ENCODE results near the gene CACNA2D2. TPM values are rescaled to one million over a fixed set of nuclear protein-coding genes. Genes with fewer than 3 reads are reported as not detected.
A peak's percentile ranks its signal among the peaks of the same experiment; 100 is the strongest.

CACNA2D2 gene
- total and polyA plus RNA-seq, 2 of the 13 experiments (the other 11 are each of a cell fraction or from before 2014, with no cell fraction given) = not detected

DNA sequence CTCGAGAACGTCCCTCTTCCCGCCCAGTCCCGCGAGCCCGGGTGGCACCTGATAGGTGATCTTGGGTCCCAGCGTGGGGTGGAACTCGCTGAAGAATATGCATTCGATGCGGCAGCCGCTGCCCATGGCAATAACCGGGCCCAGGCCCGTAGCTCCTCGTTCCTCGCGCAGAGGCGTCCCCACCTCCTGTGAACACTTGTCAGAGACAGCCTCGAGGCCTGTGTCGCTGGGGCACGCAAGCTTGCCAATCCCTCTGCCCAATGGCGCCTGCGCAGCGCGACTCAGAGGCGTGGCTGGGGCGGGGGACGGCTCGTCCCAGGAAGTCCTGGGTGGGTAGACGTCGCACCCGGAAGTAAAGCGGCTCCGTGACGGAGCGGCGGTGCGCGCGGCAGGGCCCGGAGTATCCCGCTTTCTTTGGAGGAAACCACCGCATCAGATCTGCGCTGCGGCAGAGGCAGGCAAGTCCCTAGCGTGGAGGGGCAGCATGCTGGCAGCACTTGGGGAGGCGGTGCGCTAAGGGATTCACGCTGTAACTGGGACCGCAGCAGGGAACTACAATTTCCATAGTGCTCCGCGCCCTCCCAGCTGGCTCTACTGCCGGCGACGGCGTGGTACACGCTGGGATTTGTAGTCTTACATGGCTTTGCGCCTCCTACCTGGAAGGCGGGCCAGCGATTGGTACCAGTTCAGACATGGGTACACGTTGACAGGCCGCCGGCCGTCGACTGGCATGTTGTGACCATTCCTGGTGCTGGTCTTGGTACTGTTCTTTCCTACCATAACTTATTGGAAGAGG is 152.7 kb downstream of the CACNA2D2 start, which contains the start of the genes CYB561D2 and NPRL2 (continued):
- TF ChIP-seq ZNF770 (CRISPR knock-in tag; IDR thresholded peaks at IDR 0.05) = 0 out of 2 replicates have a peak, but pooled peaks have one; percentile 33
- TF ChIP-seq ZNF12 (CRISPR knock-in tag; IDR thresholded peaks at IDR 0.05) = 0 out of 2 replicates have a peak, but pooled peaks have one; percentile 64
- peak; percentile 85 for TF ChIP-seq ZNF580 (CRISPR knock-in tag; IDR thresholded peaks at IDR 0.05; ENCODE audit: borderline replicate concordance, low read depth)
- 0 out of 2 replicates have a peak, but pooled peaks have one; percentile 6 for TF ChIP-seq FOSL1 (CRISPR knock-in tag; IDR thresholded peaks at IDR 0.05; ENCODE audit: borderline replicate concordance)
- peak; percentile 84; the same call in 1 of the 2 replicates for TF ChIP-seq SNAPC2 (CRISPR knock-in tag; IDR thresholded peaks at IDR 0.05)
- no peak; the same call in 1 of the 2 replicates for TF ChIP-seq ZNF121 (CRISPR knock-in tag; IDR thresholded peaks at IDR 0.05)
- TF ChIP-seq ZNF839 (CRISPR knock-in tag; IDR thresholded peaks at IDR 0.05; ENCODE audit: borderline replicate concordance) = peak; percentile 97
- peak; percentile 97 for TF ChIP-seq ZNF30 (CRISPR knock-in tag; IDR thresholded peaks at IDR 0.05)
- no peak for TF ChIP-seq SKI (IDR thresholded peaks at IDR 0.05; ENCODE audit: partially characterized antibody)
- TF ChIP-seq TFE3 (CRISPR knock-in tag; IDR thresholded peaks at IDR 0.05) = peak; percentile 82; the same call in 1 of the 2 replicates
- no peak for TF ChIP-seq NBN (conservative IDR thresholded peaks at IDR 0.05)
- TF ChIP-seq ZNF274 (CRISPR knock-in tag; IDR thresholded peaks at IDR 0.05) = peak; percentile 97
- TF ChIP-seq GLI4 (CRISPR knock-in tag; IDR thresholded peaks at IDR 0.05; ENCODE audit: borderline replicate concordance) = peak; percentile 21; the same call in 1 of the 2 replicates
- TF ChIP-seq ZNF547 (CRISPR knock-in tag; IDR thresholded peaks at IDR 0.05) = peak; percentile 97
- TF ChIP-seq, protein P1, sequence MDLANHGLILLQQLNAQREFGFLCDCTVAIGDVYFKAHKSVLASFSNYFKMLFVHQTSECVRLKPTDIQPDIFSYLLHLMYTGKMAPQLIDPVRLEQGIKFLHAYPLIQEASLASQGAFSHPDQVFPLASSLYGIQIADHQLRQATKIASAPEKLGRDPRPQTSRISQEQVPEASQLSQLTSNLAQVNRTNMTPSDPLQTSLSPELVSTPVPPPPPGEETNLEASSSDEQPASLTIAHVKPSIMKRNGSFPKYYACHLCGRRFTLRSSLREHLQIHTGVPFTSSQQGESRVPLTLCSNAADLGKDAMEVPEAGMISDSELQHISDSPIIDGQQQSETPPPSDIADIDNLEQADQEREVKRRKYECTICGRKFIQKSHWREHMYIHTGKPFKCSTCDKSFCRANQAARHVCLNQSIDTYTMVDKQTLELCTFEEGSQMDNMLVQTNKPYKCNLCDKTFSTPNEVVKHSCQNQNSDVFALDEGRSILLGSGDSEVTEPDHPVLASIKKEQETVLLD (CRISPR knock-in tag; IDR thresholded peaks at IDR 0.05; ENCODE audit: low read depth) = peak; percentile 75; the same call in 1 of the 2 replicates
- peak; percentile 91 for TF ChIP-seq ZNF138 (CRISPR knock-in tag; IDR thresholded peaks at IDR 0.05; ENCODE audit: low read depth)
- TF ChIP-seq FOXJ3 (CRISPR knock-in tag; IDR thresholded peaks at IDR 0.05; ENCODE audit: borderline replicate concordance) = peak; percentile 47; the same call in 1 of the 2 replicates
- TF ChIP-seq ZBTB1 (CRISPR knock-in tag; IDR thresholded peaks at IDR 0.05; ENCODE audit: borderline replicate concordance) = 0 out of 2 replicates have a peak, but pooled peaks have one; percentile 14
- peak; percentile 83 for TF ChIP-seq GMEB2 (CRISPR knock-in tag; IDR thresholded peaks at IDR 0.05; ENCODE audit: low read depth)
- no peak for TF ChIP-seq MATR3 (CRISPR knock-in tag; IDR thresholded peaks at IDR 0.05)

Data from HepG2 (cell line).